Large intestine (tissue), 3 donors: ENCODE results near the gene CHMP6. TPM values are rescaled to one million over a fixed set of nuclear protein-coding genes. Genes with fewer than 3 reads are reported as not detected.

Experiments
- DNase-seq, 2 donors: peaks; one replicate each; pipeline versions ENCODE4 v3.0.0 to v3.0.0-alpha.2; 2013
- H3K27ac ChIP-seq: one replicate; pipeline ENCODE4 v1.5.1; 2013; ENCODE audit warnings: low read length
- H3K27me3 ChIP-seq: 2 replicates; pipeline ENCODE4 v1.6.1; 2013; ENCODE audit warnings: low read length; ENCODE audit not compliant: control insufficient read depth, insufficient read depth
- H3K36me3 ChIP-seq: 2 replicates; pipeline ENCODE4 v1.6.1; 2013; ENCODE audit warnings: low read length; ENCODE audit not compliant: control insufficient read depth, insufficient read depth
- H3K4me1 ChIP-seq: one replicate; pipeline ENCODE4 v1.6.1; 2013; ENCODE audit warnings: low read length; ENCODE audit not compliant: control insufficient read depth, insufficient read depth
- H3K4me3 ChIP-seq: one replicate; pipeline ENCODE4 v1.5.1; 2013; ENCODE audit warnings: low read length
- H3K9me3 ChIP-seq: one replicate; pipeline ENCODE4 v1.6.1; 2013; ENCODE audit warnings: mild to moderate bottlenecking, low read depth, low read length, moderate library complexity; ENCODE audit not compliant: control insufficient read depth
- WGBS: methylation state at CpG from one replicate; pipeline ENCODE4 v1.1.5; 2013; ENCODE audit warnings: low lambda C conversion rate; ENCODE audit not compliant: insufficient coverage; 5-methylcytosine and 5-hydroxymethylcytosine counted together
- polyA plus RNA-seq: library from polyadenylated mRNA; unstranded; fragments of 120-200 nt; gene quantifications from one replicate; pipeline ENCODE4 v1.2.1, GENCODE V29; 2013

The CHMP6 gene
- polyA plus RNA-seq, 1 donor: 20.4 TPM

- DNase-seq: no peak
- no CpG with 5 or more reads among the region's 25 CpGs for WGBS
- H3K4me3 ChIP-seq: no peak overlapping the region
- no peaks in the 10 kb centered on the region for H3K9me3 ChIP-seq
- H3K4me1 ChIP-seq: peaks cover 10% of the 10 kb centered on the region
- H3K27ac ChIP-seq: no peak overlapping the region
- no peaks in the 10 kb centered on the region for H3K27me3 ChIP-seq
- H3K36me3 ChIP-seq: peaks cover 54% of the 10 kb centered on the region
These were observed 5.0 kb downstream of the CHMP6 start for GRCh38 chr17:80996422-80997305.

- H3K4me1 ChIP-seq: peaks cover 17% of the 10 kb centered on the region
- no peaks in the 10 kb centered on the region for H3K27me3 ChIP-seq
- no peak overlapping the region for H3K27ac ChIP-seq
- no peaks in the 10 kb centered on the region for H3K9me3 ChIP-seq
- no peak for DNase-seq
- H3K36me3 ChIP-seq: peaks cover 54% of the 10 kb centered on the region
- no CpG with 5 or more reads among the region's 32 CpGs for WGBS
- no peak overlapping the region for H3K4me3 ChIP-seq
These were observed 5.9 kb downstream of the CHMP6 start for GRCh38 chr17:80997424-80998117.

GRCh38 chr17:80998118-80998747 is 6.6 kb downstream of the CHMP6 start:
- no CpG with 5 or more reads among the region's 19 CpGs for WGBS
- Histone ChIP-seq H3K36me3 (peaks cover 54% of the 10 kb centered on the region), H3K4me3 (no peak overlapping the region), H3K27ac (no peak overlapping the region), H3K9me3 (no peaks in the 10 kb centered on the region), H3K4me1 (peaks cover 14% of the 10 kb centered on the region), H3K27me3 (peaks cover under 1% of the 10 kb centered on the region)
- DNase-seq: no peak

GRCh38 chr17:80998748-80999535 is 7.3 kb downstream of the CHMP6 start:
- Histone ChIP-seq H3K36me3 (peaks cover 54% of the 10 kb centered on the region), H3K4me3 (no peak overlapping the region), H3K4me1 (peaks cover 14% of the 10 kb centered on the region), H3K27me3 (peaks cover 7% of the 10 kb centered on the region), H3K27ac (no peak overlapping the region), H3K9me3 (peaks cover 4% of the 10 kb centered on the region)
- DNase-seq: no peak
- 100% methylated on average over 3 of the region's 39 CpGs for WGBS

GRCh38 chr17:80999536-81000333 is 8.1 kb downstream of the CHMP6 start:
- peaks cover 19% of the 10 kb centered on the region for H3K4me1 ChIP-seq
- H3K27me3 ChIP-seq: peaks cover 13% of the 10 kb centered on the region
- H3K9me3 ChIP-seq: peaks cover 6% of the 10 kb centered on the region
- WGBS: no CpG with 5 or more reads among the region's 40 CpGs
- H3K4me3 ChIP-seq: no peak overlapping the region
- no peak overlapping the region for H3K27ac ChIP-seq
- DNase-seq: no peak
- H3K36me3 ChIP-seq: peaks cover 54% of the 10 kb centered on the region

GRCh38 chr17:81000334-81000630 is 8.6 kb downstream of the CHMP6 start:
- H3K27me3 ChIP-seq: peaks cover 18% of the 10 kb centered on the region
- H3K4me3 ChIP-seq: no peak overlapping the region
- H3K36me3 ChIP-seq: peaks cover 50% of the 10 kb centered on the region
- H3K27ac ChIP-seq: no peak overlapping the region
- no CpG with 5 or more reads among the region's 8 CpGs for WGBS
- peaks cover 7% of the 10 kb centered on the region for H3K9me3 ChIP-seq
- no peak for DNase-seq
- peaks cover 19% of the 10 kb centered on the region for H3K4me1 ChIP-seq

GRCh38 chr17:81000631-81001357 is 9.2 kb downstream of the CHMP6 start:
- WGBS: no CpG with 5 or more reads among the region's 18 CpGs
- H3K4me3 ChIP-seq: no peak overlapping the region
- H3K36me3 ChIP-seq: peaks cover 45% of the 10 kb centered on the region
- peaks cover 21% of the 10 kb centered on the region for H3K27me3 ChIP-seq
- DNase-seq: no peak
- H3K27ac ChIP-seq: no peak overlapping the region
- H3K9me3 ChIP-seq: peaks cover 7% of the 10 kb centered on the region
- peaks cover 19% of the 10 kb centered on the region for H3K4me1 ChIP-seq

- WGBS: no CpG with 5 or more reads among the region's 10 CpGs
- Histone ChIP-seq H3K9me3 (peaks cover 7% of the 10 kb centered on the region), H3K4me3 (no peak overlapping the region), H3K27ac (no peak overlapping the region), H3K27me3 (peaks cover 28% of the 10 kb centered on the region), H3K36me3 (peaks cover 33% of the 10 kb centered on the region), H3K4me1 (peaks cover 19% of the 10 kb centered on the region)
- no peak for DNase-seq
These were observed 10.4 kb downstream of the CHMP6 start for GRCh38 chr17:81002013-81002384.
